ENCODE results near the gene MVB12B.

GRCh38 chr9:126472198-126472947, 145.7 kb downstream of the MVB12B start:
- TF ChIP-seq, protein P1, sequence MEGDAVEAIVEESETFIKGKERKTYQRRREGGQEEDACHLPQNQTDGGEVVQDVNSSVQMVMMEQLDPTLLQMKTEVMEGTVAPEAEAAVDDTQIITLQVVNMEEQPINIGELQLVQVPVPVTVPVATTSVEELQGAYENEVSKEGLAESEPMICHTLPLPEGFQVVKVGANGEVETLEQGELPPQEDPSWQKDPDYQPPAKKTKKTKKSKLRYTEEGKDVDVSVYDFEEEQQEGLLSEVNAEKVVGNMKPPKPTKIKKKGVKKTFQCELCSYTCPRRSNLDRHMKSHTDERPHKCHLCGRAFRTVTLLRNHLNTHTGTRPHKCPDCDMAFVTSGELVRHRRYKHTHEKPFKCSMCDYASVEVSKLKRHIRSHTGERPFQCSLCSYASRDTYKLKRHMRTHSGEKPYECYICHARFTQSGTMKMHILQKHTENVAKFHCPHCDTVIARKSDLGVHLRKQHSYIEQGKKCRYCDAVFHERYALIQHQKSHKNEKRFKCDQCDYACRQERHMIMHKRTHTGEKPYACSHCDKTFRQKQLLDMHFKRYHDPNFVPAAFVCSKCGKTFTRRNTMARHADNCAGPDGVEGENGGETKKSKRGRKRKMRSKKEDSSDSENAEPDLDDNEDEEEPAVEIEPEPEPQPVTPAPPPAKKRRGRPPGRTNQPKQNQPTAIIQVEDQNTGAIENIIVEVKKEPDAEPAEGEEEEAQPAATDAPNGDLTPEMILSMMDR (IDR thresholded peaks at IDR 0.05): no peak
- no peak for TF ChIP-seq POLR2A (IDR thresholded peaks at IDR 0.05)
